ENCODE data around the gene KCNQ5.

The KCNQ5 gene

DNA sequence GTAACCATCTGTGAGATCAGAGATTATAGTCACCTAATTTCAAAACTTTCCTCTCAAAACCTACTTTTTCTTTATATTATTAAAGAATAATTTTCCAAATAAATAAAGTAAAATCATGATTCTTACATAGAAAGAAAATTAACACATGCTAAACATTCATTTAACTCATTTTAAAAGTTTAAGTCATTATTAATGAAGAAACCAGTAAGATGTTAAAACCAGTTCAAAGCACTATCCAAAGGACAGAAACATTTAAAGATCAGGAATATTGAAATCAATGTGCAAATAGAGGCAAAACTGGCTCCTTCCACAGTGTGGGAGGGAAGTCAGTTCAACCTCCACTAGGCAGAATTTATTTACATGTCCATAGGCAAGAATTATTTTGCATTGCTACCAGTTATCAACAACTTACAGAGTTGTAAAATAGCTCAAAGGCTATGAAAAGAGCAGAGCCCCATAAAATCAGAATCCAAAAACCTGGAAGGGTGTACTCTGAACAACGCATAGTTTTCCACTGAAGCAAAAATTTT is 456.5 kb downstream of the KCNQ5 start:
- no peak for DNase-seq

- no peak for DNase-seq
These were observed 457.2 kb downstream of the KCNQ5 start for GRCh38 chr6:73078908-73079610.

GRCh38 chr6:73079611-73079955 is 457.7 kb downstream of the KCNQ5 start:
- no peak for DNase-seq

GRCh38 chr6:73079978-73080377 is 458.1 kb downstream of the KCNQ5 start:
- DNase-seq, result no peak

DNA sequence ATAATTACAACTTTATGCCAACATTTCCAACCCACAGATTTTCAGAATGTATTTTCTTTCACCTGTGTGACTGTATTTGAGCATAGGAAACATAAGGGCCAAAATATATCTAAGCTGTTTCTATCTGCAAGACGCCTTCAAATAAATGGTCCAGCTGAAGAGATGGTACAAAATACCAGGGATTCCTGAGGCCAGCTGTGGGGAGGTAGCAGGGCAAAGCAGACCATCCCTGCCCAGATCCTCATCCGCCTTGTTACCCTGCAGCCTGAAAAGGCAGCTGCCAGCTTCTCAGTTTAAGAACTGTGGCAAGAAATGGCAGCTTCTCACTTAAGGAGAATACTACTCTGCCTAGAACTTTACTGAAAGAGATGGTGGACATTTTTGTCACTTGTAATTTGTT is 460.1 kb downstream of the KCNQ5 start:
- no peak for DNase-seq

DNA sequence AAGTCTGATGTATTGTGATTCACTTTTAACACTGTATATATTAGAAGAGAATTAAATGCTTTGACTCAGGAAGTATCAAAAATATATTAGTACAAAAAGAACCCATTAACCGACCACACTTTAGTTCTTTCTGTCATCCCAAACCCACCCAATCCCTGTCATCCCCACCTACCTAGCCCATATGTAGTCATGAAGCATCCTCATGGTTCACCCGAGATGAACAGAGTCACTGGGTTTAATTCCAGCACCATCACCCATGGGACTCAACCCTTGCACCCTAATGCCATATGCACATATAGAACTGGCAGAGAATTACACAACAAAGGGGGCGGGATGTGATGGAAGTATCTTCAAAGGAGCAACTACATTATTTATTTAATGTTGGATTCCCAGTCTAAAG is 462.0 kb downstream of the KCNQ5 start:
- no peak for DNase-seq

GRCh38 chr6:73085443-73085871 is 463.6 kb downstream of the KCNQ5 start:
- DNase-seq, result no peak

GRCh38 chr6:73086726-73087125 is 464.9 kb downstream of the KCNQ5 start:
- no peak for DNase-seq

DNA sequence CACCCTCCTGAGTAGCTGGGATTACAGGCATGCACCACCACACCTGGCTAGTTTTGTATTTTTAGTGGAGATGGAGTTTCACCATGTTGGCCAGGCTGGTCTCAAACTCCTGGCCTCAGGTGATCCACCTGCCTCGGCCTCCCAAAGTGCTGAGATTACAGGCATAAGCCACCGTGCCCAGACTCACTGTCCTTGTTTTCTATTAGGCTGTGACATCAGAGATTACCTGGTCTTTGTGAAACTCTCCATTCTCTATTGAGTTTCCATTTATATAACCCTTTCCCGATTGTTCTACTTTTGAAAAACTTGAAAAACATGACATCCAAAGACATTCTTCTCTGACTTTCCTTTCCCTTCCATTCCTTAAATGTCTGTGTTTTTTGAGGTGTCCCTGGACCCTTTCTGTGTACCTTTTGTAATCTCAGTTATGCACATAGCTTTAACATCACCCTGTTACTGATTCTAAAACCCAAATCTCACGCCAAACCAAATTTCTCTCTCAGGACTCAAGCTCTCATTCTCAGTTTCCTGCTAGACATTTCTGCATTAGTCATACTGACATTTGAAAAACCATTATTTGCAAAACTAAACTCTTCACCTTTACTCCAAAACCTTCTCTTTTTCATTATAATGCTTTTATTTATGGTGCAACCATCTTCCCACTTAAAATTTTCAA is 466.4 kb downstream of the KCNQ5 start:
- DNase-seq, result no peak

DNA sequence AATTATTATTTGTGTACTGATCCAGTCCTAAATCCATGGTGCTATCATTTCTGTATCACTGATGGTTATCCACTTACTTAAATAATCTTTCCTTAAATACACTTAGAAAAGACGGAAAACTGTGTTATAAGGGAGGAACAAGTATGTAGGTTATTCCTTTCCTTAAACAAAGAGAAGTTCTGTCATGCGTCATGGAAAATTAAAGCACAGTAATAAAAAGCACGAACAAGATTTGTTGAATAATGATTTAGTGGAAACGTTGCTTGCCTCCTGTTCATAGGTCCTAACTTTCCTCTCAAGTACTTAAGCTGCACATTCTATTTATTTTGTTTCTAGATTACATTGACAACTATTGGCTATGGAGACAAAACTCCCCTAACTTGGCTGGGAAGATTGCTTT is 483.1 kb downstream of the KCNQ5 start:
- no peak for DNase-seq

DNA sequence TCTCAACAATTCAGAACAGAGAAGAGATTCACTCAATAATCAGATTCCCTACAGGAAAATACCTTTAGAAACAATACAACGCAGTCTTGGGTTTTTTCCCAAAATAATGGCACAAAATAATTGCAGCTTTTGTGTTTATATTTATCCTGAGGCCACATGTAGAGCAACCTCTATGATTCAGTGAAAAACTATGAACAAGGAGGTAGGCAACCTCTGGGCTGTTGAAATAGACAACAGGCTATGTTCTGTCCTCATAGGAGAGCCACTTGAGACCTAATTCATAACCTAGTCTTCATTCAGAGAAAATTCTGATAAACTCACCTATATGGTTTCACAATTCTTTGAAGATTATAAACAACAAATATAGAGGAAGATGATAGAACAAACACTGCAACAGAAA is 485.2 kb downstream of the KCNQ5 start:
- DNase-seq, result no peak

DNA sequence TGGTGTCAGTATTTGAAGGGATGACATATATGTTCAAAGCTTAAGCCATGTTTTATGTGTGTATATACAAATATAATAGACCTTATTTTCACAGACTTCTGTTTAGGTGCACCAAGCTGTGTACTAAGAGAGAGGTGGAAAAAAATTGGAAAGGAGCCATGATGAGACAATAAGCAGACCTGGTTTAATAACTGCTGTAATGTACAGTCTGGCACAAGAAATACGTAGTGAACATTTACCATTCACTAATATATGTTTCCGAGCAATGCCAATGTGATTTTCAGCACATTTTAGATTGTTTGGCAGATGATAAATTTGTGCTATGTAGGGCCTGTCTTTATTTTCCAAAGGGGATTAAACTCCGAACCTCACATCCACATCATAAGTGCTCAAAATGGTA is 487.1 kb downstream of the KCNQ5 start:
- no peak for DNase-seq

DNA sequence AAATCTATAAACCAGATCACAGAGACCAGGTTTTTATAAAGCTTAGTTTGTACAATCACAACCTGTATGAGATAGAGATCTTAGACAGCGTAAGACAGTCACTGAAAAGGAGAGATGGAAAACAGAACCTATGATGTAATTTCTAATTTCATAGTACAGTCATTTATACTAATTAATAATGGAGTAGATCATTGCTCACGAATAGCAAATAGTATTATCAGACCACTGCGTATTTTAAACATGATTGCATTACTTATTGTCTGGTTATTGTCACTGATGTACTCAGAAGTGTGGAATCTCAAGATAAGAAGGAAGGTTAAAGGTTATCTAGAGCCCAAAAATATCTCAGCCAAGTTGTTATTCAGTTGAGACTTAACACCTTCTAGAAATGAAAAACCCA is 487.8 kb downstream of the KCNQ5 start:
- no peak for DNase-seq

- no peak for DNase-seq
These were observed 494.5 kb downstream of the KCNQ5 start for GRCh38 chr6:73116330-73116729.

- DNase-seq, result no peak
These were observed 499.6 kb downstream of the KCNQ5 start for GRCh38 chr6:73121421-73121993.

- DNase-seq, result no peak
These were observed 501.9 kb downstream of the KCNQ5 start for GRCh38 chr6:73123632-73124329.

GRCh38 chr6:73129653-73130443 is 508.0 kb downstream of the KCNQ5 start:
- DNase-seq, result peak; percentile 25 to 56

DNA sequence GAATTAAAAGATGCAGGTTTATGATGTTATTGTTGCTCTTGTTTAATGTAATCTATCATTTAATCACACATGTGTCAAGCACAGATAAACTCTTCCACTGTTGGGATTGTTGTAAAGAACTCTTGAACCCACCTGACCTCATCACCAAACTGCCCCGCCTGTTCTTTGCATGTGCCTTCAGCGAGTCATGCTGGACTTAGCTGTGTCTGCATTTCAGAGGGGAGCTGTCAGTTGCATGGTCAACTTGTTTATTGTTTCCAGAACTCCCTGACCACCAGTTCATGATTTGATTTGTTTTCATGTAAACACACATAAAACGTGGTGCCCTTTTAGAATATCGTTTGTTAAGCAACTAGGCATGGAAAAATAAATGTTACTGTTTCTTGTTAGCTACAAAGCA is 509.8 kb downstream of the KCNQ5 start:
- no peak for DNase-seq

DNA sequence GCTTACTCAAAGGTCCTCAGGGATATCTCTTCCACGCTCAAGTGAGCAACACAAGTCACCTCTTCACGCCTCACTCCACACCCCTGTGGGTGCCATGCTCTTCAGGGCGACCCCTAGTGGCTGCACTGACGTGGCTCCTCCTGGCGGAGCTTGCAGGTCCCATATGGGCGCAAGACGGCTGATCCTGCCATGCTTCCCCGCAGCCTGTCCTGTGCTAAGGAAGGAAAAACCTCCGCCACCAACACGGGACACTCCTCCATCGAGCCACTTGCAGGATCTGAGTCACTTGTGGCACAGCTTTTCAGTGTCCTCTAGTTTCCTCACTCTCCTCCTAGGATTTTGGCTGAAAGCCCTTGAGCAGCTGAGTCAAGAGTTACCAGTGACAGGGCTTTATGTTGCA is 512.7 kb downstream of the KCNQ5 start:
- DNase-seq, result no peak

DNA sequence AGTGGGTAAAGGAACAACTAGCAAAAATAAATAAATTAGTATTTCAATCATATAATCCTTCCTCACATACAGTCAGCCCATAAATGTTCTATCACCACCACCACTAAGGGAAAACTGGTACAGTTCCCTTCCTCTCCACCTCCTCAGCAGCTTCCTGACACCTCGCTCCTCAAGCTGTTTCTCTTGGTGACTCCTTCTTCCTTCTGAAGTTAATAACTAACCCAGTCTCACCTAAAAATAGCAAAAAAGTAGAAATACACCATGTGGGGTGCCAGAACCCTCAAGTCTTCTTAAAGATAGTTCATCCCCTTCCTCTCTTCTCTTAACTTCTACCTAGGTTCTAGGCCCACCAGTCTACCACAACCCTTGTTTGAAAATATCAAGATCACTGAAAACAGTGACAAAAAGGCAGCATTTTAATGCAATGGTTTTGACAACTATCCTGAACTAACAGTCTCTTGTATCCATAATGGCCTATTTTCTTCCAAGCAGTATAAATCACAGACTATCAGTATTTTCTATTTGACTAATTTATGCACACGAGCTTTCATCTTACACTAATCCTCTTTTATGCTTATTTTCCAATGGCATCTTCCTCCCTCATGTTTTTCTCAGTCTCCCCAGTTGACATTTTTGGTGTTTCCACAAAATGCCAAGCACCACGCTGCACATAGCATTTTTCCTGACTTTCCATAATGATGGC is 518.0 kb downstream of the KCNQ5 start:
- no peak for DNase-seq

DNA sequence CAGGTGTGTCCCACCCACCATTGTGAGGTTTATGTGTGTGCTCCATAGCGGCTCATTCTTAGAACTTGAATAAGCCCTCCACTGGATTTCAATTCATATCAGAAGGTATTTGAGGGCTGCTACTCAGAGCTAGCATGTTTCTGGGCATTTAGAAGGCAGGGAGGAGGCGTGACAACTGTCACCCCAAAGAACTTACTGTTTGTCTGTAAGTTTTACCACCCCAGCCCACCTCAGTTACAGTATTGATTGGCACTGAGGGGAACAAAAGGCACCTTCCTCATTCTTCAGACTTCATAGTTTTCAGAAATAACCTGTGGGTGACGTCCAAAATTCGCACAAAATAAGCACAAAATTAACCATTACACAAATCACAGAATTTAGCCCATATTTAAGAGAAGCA is 521.7 kb downstream of the KCNQ5 start:
- DNase-seq, result no peak

GRCh38 chr6:73144516-73144915 is 522.7 kb downstream of the KCNQ5 start:
- DNase-seq, result no peak
